HG02588 (cell line): ENCODE data around the gene BASP1.
"Not testable (repeated sequence)": the region's sequence is repeated elsewhere in the genome, so short reads cannot be mapped to it uniquely, and the experiment has no call there.

Experiments used
- ATAC-seq: cut with Tn5 transposase; IDR thresholded peaks from one replicate; pipeline ENCODE4 v1.9.1; 2021; ENCODE audit warnings: mild to moderate bottlenecking, moderate library complexity; ENCODE audit not compliant: unreplicated experiment

The BASP1 gene

DNA sequence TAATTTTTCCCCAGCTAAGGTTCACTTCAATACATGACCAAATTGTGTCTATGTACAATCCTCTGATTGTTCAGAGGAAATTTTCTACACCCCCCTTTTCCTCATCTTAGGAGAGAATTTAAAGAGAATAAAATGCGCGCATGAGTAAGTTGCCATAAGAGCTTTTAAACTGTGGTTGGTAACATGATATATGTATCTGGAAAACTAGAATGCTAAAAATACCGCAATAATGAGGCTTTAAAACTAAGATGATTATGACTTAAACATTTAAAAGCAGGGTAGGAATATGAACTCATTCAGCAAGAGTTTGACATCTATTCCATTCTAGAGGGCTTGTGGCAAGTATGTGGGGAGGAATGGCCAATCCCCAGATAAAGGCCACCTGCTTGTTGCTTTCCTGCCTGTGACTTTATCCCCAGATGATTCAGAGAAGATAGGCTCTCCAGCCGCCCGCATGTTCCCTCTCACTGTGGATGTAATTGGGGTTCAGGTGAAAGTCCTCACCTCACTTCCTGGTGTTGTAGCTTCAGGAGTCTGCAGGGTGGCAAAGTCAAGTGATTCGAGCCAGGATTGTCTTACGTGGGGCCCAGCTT, 26.5 kb upstream of the BASP1 start:
- no peak for ATAC-seq

- ATAC-seq: not testable (repeated sequence)
Observed at GRCh38 chr5:17191574-17191973, 25.9 kb upstream of the BASP1 start.

- no peak for ATAC-seq
Observed at GRCh38 chr5:17192191-17192590, 25.2 kb upstream of the BASP1 start.

GRCh38 chr5:17196024-17196423, 21.4 kb upstream of the BASP1 start:
- ATAC-seq: no peak

DNA sequence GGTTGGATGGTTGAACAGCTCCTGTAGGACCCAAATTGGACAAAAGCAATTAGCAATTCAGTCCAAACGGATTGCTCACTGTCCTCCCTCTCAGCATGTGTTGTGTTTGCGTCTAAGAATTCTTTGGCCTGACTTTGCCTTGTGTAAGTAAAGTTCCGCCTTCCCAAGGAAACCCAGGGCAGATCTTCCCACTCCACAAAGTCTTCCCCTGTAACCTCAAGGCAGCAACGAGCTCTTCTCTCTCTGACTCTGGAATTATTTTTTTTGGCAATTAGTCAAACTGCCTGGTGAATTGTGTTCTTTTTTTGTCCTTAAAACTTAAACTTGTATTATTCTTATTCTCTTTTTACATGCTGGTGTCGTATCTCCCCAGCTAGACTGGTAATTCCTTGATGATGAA, 20.7 kb upstream of the BASP1 start:
- no peak for ATAC-seq

- peak; percentile 76 for ATAC-seq
Observed at GRCh38 chr5:17203329-17204132, 13.9 kb upstream of the BASP1 start.

- no peak for ATAC-seq
Observed at GRCh38 chr5:17204133-17204489, 13.3 kb upstream of the BASP1 start.

DNA sequence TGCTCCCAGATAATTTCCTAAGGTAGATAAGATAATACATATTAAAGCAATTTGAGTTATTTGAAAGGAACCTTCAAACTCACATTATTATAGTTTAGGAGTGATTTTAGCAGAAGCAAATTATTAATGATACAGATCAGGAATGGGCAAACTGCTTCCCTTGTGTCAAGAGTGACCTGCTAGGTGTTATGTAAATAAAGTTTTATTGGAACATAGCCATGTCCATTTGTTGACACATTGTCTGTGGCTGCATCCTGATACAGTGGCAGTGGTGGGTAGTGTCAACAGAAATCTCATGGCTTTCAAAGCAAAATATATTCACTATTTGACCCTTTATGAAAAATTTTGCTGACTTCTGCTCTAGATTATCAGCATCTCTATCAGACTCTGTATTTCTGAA, 11.4 kb upstream of the BASP1 start:
- ATAC-seq: no peak

GRCh38 chr5:17212191-17212590, 5.2 kb upstream of the BASP1 start:
- no peak for ATAC-seq

DNA sequence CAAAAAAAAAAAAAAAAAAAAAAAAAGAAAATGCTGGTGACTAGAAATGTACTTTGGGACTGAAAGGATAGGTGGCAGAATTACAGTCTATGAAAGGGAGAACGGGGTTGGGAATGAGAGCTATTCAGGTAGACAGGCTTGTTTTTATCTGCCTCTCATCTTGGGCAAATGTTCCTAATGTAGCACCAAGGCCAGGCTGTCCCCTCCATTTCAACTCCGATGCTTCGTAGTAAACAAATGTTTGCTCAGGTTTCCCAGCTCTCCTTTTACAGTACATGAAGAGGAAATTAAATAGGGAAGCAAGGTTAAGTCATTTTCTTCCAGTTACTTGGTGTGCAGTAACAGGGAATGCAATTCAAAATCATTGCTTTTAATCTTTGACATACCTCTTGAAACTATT, 4.4 kb upstream of the BASP1 start:
- no peak for ATAC-seq

DNA sequence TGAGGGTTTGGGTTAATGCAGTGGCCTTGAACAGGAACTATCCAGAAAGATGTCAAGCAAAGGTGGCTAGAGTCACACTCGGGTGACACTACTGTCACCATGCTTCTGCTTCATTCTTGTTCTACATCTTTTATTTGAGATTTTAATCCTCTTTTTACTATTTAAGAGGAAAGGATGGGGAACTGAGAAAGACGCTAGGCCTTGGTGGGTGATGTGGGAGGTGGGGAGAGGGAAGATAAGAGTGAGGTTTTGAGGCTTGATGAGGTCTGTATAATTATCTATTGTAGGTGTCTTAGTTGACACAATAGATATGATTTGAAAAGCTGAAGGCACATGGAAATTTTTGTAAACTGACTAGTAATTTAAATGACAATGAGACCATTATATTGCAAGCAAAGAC, 3.5 kb upstream of the BASP1 start:
- no peak for ATAC-seq

GRCh38 chr5:17214893-17215292, 2.5 kb upstream of the BASP1 start:
- ATAC-seq: no peak

GRCh38 chr5:17215361-17215760, 2.1 kb upstream of the BASP1 start:
- no peak for ATAC-seq

DNA sequence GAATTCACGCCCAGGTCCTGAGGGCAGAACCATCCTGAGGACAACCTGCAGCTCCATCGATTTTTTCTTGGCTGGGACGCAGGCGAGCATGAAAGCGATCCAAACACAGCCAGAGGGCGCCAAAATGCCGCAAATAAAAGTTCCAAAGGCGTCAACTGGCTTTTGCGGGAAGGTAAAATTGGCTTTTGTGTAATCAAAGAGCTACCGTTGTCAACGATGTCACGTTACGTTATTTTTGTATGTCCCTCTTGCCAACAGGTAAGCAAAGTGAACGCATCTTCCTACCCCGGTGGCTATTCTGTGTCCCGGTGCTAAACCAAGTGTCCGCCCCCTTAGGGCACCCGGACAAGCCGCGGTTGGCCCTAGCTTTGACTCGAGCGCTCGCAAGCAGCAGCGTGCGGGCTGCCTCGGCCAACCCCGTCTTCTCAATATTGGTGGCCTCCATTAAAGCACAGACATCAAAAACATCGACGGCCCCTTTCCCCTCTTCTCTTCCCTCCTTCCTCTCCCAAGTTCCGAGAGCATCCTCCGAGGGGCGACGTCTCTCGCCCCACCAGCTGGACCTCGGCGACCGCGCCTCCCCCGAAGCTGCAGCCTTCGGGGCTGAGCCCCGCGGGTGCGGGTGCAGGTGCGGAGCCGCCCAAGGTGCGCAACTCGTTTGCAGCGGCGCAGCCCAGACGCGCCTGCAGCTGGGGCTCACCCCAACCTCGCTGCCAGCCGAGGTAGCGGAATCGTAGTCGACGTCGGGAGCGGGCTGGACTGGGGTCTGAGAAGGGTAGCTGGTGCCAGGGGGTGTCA, 1.1 kb upstream of the BASP1 start:
- peak; percentile 34 for ATAC-seq

DNA sequence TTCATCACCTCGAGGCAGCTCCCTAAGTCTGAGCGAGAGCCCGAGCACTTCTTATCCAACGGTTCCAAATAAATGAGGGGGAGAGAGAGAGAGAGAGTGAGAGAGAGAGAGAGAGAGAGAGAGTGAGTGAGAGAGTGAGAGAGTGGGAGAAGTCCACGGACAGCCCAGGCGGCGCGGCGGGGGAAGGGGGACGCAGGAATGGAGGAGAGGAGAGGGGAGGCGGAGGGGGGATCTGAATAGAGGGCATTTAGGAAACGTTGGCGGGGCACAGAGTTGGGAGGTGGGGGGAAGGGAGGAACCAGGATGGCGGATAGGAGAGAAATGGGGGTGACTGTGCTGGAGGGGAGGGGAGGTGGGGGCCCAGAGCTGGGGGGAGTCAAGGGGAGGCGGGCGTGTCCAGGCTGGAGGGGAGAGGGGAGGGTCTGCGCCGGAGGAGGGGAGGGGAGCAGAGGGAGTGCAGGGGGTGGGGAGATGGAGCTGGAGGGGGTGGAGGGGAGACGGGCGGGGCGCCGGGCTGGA, 398 bp upstream of the BASP1 start:
- no peak for ATAC-seq

DNA sequence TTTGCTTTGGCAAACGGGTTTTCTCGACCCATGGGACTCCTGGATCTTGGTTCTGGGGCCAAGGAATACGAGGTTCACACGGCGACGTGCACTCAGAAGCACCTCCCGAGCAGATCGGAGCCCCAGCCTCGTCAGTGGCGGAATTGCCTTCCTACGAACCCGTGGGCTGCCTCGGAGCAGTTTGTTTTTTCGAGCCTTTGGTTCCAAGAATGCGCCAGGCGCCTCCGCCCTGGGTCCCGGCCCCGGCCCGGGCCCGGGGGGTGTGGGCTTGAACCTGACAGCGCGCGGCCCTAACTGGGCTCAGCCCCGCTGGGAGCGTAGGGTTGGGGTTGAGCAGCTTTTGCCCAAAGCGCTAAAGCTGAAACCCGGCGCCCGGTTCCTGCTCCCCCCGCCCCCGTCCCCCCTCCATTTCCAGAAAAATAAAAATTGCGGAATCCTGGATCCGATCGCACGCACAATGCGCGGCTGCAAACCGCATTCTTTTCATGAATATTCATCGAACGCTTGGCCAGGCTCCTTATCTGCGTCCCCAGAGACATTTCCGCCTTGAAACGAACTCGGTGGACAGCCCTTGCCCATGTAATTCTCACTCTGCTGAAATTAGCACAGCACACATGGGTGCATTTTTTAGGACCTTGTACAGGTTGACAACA, 1.0 kb downstream of the BASP1 start:
- ATAC-seq: peak; percentile 32

DNA sequence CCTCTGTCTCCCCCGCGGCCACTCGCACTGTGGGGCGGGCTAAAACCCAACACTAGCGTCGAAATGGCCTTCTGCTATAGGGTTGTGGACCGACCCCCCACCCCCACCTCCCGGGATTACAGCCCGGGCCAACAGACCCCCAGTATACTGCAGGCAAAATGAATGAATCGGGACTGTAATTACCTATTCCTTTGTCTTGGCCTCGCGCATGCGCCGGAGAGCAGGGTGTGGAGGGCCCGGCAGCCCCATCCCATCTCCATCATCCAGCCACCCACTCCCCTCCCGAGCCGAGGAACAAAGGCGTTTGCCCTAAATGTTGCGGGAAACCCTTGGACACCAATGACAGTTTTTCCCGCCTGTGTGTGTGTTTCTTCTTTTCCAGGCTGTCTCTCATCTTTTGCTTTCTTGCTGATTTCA, 1.6 kb downstream of the BASP1 start:
- ATAC-seq: peak; percentile 21

DNA sequence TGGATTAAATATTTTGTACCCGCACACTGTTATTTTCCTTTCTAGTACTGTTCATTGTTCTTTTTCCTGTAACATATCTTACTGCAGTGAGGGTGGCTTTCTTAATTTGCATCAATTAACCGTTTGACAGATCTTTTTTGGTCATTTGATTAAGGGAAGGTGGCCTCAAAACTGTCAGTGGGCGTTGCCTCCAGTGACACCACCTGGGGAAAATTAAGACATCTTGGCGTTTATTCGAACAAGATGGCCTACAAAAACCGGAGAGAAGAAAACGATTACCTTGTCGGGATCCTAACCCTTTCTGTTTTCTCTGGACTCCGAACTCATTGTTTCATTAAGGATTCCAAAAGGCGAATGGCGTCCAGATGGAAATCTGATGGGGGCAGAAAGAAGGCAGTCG, 2.0 kb downstream of the BASP1 start:
- no peak for ATAC-seq

- ATAC-seq: no peak
Observed at GRCh38 chr5:17219992-17220391, 2.6 kb downstream of the BASP1 start.

GRCh38 chr5:17220469-17220868, 3.0 kb downstream of the BASP1 start:
- ATAC-seq: no peak
